ENCODE results near the gene PLEKHM1. TPM values are rescaled to one million over a fixed set of nuclear protein-coding genes. Genes with fewer than 3 reads are reported as not detected.

The PLEKHM1 gene
- total RNA-seq, 1 donor from 2014 or later: 35.6 TPM

DNA sequence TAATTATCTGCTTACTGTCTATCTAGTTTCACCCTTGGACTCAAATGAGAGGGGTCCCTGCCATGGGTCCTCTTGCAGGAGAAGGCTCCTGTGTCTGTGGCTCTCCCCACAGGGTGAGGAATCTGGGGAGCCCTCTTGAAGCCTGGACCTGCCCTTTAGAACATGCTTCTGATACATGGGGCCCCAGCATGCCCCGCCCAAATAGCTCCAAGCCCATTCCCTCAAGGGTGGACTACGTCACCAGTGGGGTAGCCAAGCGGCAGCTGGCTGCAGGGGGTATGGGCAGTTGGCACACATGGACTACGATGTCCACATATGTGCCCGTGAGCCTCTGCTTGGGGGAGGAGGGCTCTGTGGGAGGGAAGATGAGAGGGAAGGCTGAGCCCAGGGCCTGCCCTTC, 97.1 kb downstream of the PLEKHM1 start:
- no peak overlapping the region for H3K27ac Mint-ChIP-seq
- H3K36me3 Mint-ChIP-seq (ENCODE audit: low read depth): peaks cover 8% of the 10 kb centered on the region
- intact Hi-C loops (cut with micrococcal nuclease): no loop called here
- no peaks in the 10 kb centered on the region for H3K9me3 Mint-ChIP-seq
- peaks cover 1% of the 10 kb centered on the region for H3K27me3 Mint-ChIP-seq (ENCODE audit: insufficient read depth)
- no peak overlapping the region for H3K4me3 Mint-ChIP-seq
- H3K4me1 Mint-ChIP-seq (ENCODE audit: low read depth): peaks cover 19% of the 10 kb centered on the region
- no peak for DNase-seq (ENCODE audit: low spot score)

- no peak overlapping the region for H3K4me3 Mint-ChIP-seq
- peaks cover 24% of the 10 kb centered on the region for H3K4me1 Mint-ChIP-seq (ENCODE audit: low read depth)
- intact Hi-C loops (cut with micrococcal nuclease): no loop called here
- H3K36me3 Mint-ChIP-seq (ENCODE audit: low read depth): peaks cover 1% of the 10 kb centered on the region
- no peaks in the 10 kb centered on the region for H3K9me3 Mint-ChIP-seq
- H3K27me3 Mint-ChIP-seq (ENCODE audit: insufficient read depth): peaks cover 1% of the 10 kb centered on the region
- no peak for DNase-seq (ENCODE audit: low spot score)
- no peak overlapping the region for H3K27ac Mint-ChIP-seq
Measured at GRCh38 chr17:45391918-45392317, 98.6 kb downstream of the PLEKHM1 start.

DNA sequence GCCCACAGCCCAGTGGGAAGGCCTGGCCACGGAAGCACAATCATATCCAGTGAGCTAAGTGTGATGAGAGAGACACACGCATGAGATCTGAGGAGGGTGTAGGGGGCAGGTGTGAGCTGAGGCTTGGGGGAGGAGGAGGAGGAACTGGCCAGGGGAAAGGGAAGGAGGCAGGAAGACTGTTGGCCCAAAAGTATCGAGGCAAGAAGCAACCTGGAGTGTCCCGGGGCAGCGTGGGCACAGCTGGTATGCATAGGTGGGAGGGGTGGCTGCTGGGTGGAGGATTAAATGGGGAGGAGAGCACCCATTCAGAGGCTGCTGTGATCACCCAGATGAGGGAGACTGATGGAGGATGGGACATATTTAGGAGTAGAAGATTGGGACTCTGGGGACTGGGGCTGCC, 99.2 kb downstream of the PLEKHM1 start:
- intact Hi-C loops (cut with micrococcal nuclease): no loop called here
- Mint-ChIP-seq H3K27me3 (ENCODE audit: insufficient read depth) (peaks cover 1% of the 10 kb centered on the region), H3K27ac (peak overlapping the region; percentile 32), H3K36me3 (ENCODE audit: low read depth) (no peaks in the 10 kb centered on the region), H3K9me3 (no peaks in the 10 kb centered on the region), H3K4me3 (no peak overlapping the region), H3K4me1 (ENCODE audit: low read depth) (peaks cover 24% of the 10 kb centered on the region)
- no peak for DNase-seq (ENCODE audit: low spot score)

GRCh38 chr17:45389354-45389753, 101.2 kb downstream of the PLEKHM1 start:
- H3K27ac Mint-ChIP-seq: no peak overlapping the region
- DNase-seq (ENCODE audit: low spot score): no peak
- intact Hi-C loops (cut with micrococcal nuclease): loop anchor here (5.0 kb wide), 1 partner anchor 252 kb away; the partner anchor contains the start of gene ACBD4
- H3K36me3 Mint-ChIP-seq (ENCODE audit: low read depth): no peaks in the 10 kb centered on the region
- H3K4me3 Mint-ChIP-seq: no peak overlapping the region
- H3K27me3 Mint-ChIP-seq (ENCODE audit: insufficient read depth): peaks cover 5% of the 10 kb centered on the region
- H3K4me1 Mint-ChIP-seq (ENCODE audit: low read depth): peaks cover 31% of the 10 kb centered on the region
- no peaks in the 10 kb centered on the region for H3K9me3 Mint-ChIP-seq

DNA sequence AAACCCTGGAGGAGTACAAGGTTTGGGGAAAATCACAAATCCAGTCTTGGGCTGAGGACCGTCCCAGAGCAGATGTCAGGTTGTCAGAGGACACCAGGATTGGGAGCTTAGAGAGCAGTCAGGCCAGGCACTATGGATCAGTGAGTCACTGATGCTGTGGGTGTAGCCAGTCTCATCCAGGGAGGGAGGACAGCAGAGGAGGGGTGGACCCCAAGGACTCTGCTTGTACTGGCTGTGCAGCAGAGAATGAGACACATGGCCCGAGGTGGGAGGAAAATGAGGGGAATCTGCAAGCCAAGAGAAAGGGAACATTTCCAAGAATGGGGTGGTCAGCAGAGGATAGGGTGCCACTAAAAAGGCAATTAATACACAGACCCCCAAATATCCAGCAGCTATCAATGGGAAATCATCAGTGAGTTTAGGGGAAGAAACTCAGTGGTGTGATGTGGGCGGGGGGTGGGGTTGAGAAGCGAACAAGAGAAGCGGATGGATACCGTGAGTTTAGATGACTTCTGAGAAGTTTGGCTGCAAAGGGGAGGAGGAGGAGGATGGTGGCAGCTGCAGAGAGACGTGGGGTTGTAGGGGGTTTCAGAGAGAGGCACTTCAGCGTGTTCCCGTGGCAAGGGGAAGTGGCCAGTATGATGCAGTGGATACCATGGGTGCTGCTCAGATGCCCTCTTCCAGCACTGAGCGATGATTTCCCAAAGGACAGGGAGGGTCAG, 101.8 kb downstream of the PLEKHM1 start:
- intact Hi-C loops (cut with micrococcal nuclease): loop anchor here (5.0 kb wide), 1 partner anchor 251 kb away; the partner anchor contains the start of gene ACBD4
- Mint-ChIP-seq H3K9me3 (no peaks in the 10 kb centered on the region), H3K27ac (peak overlapping the region; percentile 46), H3K4me3 (peak overlapping the region; percentile 31), H3K27me3 (ENCODE audit: insufficient read depth) (peaks cover 7% of the 10 kb centered on the region), H3K36me3 (ENCODE audit: low read depth) (no peaks in the 10 kb centered on the region), H3K4me1 (ENCODE audit: low read depth) (peaks cover 31% of the 10 kb centered on the region)
- no peak for DNase-seq (ENCODE audit: low spot score)

GRCh38 chr17:45387739-45388138, 102.8 kb downstream of the PLEKHM1 start:
- peaks cover 31% of the 10 kb centered on the region for H3K4me1 Mint-ChIP-seq (ENCODE audit: low read depth)
- H3K36me3 Mint-ChIP-seq (ENCODE audit: low read depth): no peaks in the 10 kb centered on the region
- no peak overlapping the region for H3K27ac Mint-ChIP-seq
- peaks cover 12% of the 10 kb centered on the region for H3K27me3 Mint-ChIP-seq (ENCODE audit: insufficient read depth)
- H3K4me3 Mint-ChIP-seq: no peak overlapping the region
- DNase-seq (ENCODE audit: low spot score): no peak
- H3K9me3 Mint-ChIP-seq: no peaks in the 10 kb centered on the region
- intact Hi-C loops (cut with micrococcal nuclease): loop anchor here (5.0 kb wide), 1 partner anchor 250 kb away; the partner anchor contains the start of gene ACBD4

- no peaks in the 10 kb centered on the region for H3K36me3 Mint-ChIP-seq (ENCODE audit: low read depth)
- DNase-seq (ENCODE audit: low spot score): no peak
- no peak overlapping the region for H3K27ac Mint-ChIP-seq
- H3K4me3 Mint-ChIP-seq: no peak overlapping the region
- intact Hi-C loops (cut with micrococcal nuclease): loop anchor here (5.0 kb wide), 1 partner anchor 249 kb away; the partner anchor contains the start of gene ACBD4
- no peaks in the 10 kb centered on the region for H3K9me3 Mint-ChIP-seq
- peaks cover 25% of the 10 kb centered on the region for H3K4me1 Mint-ChIP-seq (ENCODE audit: low read depth)
- peaks cover 12% of the 10 kb centered on the region for H3K27me3 Mint-ChIP-seq (ENCODE audit: insufficient read depth)
Measured at GRCh38 chr17:45386178-45386577, 104.3 kb downstream of the PLEKHM1 start.

Other genes starting within 250 kb of the PLEKHM1 start
- 0.44 and 0.56 TPM in 2 replicates for gene SPATA32, start 228.6 kb downstream of the PLEKHM1 start, total RNA-seq
- gene MAP3K14, start 173.7 kb downstream of the PLEKHM1 start, total RNA-seq: 64.4 and 64.7 TPM in 2 replicates
- 47.9 and 59.1 TPM in 2 replicates for gene ARHGAP27, start 57.9 kb downstream of the PLEKHM1 start, total RNA-seq